GM18498 (cell line): ENCODE data around the gene KPTN.

Experiments used
- ATAC-seq: cut with Tn5 transposase; IDR thresholded peaks from one replicate; pipeline ENCODE4 v1.9.1; 2021; ENCODE audit warnings: mild to moderate bottlenecking, moderate library complexity; ENCODE audit not compliant: unreplicated experiment

The KPTN gene

DNA sequence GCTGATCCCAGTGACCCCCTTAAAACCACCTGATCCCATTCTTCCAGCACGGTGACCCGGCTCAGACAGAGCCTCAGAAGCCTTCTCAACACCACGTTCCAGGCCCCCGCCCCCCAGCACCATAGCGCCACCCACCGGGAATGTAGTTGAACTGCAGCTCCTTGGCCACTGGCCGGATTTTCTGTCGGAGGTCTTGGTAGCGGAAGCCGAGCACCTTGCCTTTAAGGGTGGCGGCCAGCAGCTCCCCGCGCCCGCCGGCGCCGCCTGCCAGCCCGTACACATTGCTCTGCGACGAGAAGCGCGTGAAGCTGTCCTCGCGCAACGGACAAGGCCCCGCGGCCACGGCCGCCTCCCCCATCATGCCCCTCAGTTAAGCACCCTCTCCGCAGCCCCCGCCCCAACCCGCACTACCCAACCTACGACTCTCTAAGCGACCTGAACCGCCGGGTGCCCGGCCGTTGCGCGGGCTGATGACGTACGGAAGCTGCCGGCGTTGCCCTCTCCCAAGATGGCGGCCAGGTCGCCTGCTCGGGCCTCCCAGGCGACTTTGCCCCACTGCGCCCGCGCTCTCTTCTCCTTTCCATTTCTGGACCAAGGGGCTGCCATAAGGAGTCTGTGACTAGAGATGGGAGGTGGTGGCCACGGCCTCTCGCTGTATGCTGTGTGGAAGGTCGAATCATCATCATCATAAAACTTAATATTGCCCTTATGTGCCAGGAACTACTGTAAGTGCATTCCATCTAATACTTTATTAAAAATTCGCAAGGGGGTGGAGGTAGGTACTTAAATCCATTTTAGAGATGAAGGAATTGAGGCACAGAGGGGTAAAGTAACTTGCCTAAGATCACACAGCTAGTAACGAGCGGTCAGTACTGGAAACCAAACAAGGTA, at the start of gene KPTN:
TSS of gene KPTN (minus strand) at position 420 of the 891 bp plus-strand sequence. CDS start at position 361, 59 bp downstream.
- ATAC-seq = peak; percentile 73

DNA sequence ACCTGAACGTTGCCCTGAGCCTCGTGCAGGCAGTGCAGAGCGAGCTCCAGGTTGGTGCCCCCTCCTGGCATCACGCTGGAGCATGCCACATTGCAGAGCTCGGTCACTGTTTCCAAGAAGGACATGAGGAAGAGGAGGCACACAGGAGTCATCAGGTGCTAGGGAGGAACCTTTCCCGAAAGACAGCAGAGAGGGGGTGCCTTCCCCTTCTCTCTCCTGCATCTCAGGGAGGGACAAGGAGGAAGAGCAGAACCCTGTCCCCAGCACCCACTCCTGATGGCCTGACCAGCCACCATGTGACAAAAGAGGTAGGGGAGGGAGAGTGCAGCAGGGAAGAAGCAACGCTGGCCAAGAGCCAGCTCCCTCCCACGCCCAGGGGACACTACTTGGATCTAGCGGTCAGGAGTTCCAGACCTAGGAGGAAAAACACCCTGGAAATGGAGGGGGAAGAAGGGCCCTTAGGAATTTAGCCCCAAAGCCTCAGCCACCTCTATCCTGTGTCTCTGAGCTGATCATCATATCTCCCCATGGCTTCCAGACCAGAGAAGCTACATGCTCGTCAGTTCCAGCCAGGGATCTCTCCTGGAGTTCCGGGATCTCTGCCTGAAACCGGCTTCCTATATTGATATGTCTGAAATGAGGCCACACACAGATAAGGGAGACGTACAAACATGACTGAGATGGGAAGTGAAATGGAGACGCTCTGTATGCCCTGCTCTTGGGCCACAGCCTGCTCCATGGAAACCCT, 47.8 kb upstream of the KPTN start:
- ATAC-seq = no peak

DNA sequence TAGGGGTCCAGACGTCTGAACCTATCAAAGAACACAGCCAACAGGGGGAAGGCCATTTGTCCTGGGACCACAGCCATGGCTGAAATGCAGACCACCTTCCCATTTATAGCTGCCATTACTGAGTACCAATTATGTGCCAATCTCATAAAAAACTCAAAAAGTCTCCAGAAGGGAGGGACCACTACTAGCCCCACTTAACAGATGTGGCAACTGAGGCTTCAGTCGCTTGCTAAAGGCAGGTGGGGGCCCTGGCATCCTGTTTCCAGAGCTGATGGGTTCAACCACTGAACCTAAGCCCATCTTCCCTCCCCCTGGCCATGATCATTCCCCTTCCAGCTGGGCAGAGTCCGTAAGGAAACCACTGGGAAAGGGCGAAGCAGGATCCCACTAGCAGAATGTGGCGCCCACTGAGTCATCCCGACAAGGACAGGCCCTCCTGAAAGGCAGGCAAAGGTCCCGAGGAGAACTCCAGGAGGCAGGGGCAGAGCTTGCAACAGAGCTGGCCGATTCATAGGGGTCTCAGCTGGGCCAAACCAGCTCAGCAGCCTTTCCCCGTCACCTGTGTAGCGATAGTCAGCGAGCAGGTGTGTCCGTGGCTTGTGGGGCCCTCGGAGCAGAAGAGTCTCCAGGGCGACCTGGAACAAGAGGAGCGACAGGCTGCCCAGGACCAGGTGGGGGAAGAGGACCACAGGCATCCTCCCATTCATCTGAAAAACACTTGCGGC, 45.2 kb upstream of the KPTN start:
- ATAC-seq = no peak

DNA sequence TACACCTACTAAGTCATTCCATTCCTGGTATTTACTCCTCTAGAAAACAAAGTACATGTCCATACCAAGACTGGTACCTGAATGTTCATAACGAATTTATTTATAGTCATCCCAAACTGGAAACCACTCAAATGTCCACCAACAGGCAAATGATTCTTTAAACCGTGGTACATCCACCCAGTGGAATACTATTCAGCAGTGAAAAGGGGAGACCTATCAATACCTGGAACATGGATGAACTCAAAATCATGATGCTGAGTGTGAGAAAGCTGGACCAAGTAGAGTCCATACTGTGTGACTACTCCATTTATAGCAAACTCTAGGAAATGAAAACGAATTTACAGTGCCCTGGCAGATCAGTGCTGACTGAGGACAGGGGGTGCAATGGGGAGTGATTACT, 42.8 kb upstream of the KPTN start:
- no peak for ATAC-seq

DNA sequence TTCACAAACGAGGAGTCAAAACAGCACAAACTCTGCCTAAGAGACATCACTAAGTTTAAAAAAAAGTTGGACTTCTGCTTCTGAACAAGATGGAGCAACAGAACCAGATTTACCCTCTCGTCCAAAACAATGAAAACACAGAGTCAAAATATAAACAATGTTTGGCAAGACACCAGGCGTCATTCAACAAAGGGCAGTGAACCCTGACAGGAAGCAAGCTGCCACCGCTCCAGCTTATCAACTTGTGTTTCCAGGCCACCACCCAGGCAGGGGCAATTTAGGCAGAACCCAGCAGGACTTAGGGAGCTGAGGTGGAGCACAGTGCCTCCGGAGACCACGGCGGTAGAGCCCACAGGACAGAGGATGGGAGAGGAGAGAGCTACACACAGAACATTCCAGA, 39.5 kb upstream of the KPTN start:
- ATAC-seq = no peak

DNA sequence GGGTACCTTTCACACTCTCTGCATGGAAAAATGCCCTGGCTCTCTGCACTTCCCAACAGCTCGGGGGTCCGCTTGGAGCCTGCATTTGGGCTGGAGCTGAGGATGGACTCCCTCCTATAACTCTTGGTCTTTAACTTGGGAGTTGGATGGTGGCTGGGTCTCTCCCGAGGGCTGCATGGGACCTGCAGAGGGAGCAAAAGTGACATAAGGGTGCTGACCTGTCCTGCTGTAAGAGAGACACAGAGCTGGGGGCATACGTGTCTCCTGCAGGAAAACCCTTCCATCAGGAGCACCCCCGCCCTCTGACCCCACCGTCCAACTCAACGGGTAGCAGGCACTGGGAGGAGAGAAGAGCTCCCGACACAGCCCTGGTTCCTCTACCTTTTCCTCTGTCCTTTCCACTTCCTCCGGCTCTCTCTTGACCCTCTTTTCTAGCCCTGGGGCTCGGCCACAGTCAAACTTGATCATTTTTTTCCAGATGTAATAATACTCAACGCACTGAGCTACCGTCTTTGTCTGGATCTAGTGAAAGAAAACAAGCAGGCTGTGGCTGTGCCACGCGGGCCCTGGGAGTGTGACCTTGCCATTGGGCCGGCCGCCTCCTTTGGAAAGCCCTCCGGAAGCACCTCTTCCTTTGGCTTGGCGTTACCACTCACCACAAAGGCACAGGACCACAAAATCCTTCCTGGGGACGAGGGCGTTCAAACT, 37.6 kb upstream of the KPTN start:
- no peak for ATAC-seq

DNA sequence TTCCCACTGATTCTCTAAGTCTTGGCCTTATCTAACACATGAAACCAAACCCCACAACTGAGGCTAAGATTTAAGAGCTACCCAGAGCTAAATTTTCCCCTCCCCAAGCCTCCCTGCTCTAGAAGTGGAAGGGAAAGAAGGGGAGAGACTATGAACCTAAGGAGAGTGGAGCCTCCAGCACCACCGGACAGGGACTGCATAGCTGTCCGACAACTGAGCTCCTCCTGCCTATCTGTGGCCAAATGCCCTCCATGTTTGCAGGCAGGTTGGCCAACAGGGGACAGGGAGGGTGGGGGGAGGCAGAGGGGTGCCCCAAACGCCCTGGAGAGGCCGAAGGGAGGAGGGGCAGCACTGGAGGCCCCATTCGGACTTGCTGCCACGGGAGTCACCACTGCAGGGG, 36.8 kb upstream of the KPTN start:
- no peak for ATAC-seq

DNA sequence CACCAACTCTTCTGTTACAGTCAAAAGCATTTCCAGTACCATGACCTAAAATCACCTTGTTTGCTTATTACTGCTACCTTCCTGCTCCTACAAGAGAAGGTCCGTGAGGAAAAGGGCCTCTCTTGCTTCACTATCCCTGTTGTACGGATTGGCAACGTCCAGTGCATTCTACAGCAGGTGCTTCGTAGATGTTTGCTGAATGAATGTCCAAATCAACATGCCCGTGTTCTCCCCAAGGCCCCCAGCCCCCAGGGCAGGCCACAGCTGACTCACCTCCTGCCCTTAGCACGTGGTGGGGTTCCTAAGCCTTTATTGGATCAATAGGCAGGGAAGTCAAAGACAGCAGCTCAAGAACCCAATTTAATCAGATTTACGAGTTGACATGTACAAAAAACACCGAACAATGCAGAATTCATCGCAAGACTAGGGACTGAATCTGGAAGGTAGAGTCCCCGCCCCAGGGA, 36.4 kb upstream of the KPTN start:
- ATAC-seq = no peak

DNA sequence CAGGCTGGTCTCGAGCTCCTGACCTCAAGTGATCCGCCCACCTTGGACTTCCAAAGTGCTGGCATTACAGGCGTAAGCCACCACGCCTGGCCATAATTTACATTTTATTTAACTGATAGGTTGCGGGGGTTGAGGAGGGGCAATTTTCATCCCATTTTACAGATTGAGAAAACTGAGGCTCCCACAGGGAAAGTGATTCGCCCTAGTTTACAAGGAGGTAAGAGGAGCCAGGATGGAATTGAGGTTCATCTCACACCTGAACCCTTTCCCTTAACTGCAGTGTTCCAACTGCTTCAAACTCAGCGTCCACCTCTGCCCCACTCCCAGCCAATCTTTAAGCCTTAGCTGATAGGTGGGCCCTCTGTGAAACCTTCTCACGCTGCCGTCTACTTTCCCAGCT, 34.8 kb upstream of the KPTN start:
- ATAC-seq = no peak

DNA sequence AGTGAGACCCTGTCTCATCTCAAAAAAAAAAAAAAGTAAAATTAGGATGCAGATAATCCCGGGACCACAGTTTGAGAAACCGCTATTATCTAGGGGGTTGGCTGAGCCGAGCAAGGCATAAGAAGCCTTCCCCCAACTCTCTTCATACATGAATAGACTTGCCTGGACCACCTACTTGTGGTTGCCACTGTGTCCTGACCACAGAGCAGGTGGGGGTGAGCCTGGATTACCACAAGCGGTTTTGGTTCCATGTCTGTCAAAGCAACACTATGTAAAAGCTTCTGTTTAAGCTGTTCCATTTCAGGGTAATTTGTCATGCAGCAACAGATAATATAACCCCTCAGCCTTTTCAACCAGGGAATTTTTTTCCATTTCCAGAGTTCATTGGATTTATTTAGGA, 34.1 kb upstream of the KPTN start:
- peak; percentile 24 for ATAC-seq

DNA sequence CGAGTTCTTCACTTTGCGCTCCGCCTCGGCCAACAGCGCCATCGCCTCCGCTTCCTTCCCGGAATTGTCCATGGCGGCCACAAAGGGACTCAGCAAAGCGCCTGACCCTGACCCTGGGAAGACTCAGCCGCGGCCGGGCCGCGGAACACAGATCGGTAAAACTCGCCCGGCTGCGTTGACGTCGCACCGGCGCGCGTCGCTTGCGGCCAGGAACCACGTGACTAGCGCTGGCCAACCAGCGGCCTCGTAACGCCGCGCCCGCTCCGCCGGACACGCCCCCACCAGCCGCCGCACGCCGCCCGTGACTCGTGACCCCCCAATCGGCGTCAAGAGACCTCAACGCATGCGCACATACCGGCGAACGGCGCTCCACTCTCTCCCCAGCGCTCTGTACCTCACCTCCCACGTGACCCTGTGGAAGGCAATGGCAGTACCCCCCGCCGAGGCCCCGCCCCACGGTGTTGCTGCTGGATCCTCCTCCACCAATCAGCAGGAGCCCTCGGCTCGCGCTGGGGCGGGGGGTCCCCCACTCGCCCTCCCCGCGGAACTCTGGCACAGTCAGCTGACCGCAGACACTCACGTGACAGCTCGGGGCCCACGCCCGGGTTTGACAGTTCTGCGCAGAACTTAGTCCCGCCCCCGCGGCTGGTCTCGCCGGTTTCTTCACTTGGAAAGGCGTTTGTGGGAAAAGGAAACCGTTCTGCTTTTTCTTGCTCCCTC, 31.0 kb upstream of the KPTN start, which contains the start of gene NAPA:
TSS of gene NAPA (minus strand) at position 195 of the 720 bp plus-strand sequence. CDS start at position 72, 123 bp downstream.
- peak; percentile 83 for ATAC-seq

DNA sequence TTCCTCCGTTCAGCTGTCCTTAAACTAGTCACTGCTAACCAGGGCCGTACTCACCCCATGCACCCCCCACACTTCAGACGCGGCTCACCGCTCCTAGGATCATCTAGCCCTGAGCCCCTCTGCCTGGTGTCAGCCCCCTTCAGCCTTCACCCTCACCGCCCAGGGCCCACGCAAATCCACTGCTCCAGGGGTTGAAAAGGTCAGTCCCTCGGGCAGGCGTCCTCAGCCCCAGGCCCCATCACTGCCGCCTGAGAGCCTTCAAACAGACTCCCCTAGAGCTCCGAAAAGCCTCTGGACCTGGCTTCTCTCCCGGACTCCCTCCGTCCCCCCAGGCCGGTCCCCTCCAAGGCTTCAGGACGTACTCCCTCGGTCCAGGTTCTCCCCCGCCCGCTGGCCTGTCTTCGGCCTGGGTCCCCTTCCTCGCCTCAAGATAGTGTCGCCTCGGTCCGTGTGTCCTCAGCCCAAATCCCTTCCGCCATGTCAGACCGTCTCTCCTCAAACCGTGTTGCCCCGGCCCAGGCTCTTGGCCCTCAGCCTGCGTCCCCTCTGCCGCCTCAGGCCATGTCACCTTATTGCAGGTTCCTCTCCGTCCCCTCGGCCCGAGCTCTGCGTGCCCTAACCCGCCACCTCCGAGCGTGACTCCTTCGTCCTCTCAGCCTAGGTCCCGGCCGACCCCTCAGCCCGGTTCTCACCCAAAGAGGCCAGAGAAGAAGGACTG, 30.3 kb upstream of the KPTN start:
- peak; percentile 7 for ATAC-seq

DNA sequence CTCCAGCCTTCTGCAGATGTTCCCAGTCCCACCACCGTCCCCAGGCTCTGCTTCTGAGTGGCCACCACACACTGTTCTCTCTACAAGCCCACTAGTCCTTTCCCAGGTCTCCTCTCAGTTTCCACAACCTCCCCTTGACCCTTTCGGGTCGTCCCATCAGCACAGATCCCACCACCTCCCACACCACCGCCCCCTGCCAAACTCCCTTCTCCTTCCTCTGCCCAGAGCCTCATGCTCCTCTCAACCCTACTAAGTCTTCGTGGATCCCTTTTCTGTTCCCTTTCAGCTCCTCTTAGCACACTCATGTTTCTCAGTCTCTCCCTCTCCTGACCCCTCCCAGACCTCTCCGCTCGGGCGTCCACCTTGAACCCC, 28.9 kb upstream of the KPTN start:
- ATAC-seq = no peak

DNA sequence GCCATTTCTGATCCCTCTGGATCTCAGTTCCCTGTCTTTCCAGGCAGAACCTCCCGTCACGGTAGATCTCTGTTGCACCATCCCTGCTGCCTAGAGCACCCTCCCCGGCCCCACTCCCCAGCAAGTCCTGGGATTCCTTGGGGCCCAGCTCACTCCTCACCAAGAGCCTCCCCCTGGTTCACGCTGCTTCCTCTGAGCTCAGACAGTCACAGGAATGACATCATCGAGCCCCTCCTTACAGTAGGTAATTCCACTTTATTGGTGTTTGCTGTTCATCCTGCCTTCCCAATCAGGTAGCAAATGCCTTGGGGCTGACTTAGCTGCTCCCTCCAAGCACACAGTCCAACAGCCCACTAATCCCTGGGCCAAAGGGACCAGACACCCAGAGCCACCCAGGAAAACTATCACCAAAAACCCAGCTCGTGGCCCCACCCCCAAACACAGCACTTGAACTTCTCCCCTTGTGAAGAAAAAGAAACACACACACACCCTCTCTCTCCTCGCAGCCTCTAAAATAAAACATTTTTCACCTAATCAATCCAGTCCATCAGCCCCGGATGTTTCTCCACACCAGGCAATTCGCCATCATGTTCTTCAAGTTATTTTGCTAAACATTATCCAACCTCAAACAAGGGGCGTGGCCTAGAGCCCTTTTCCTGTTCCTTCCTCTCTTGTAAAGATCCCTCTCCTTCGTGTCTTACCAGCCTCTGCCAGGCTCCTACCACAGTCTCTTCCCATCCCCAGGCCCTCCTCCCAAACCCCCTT, 28.3 kb upstream of the KPTN start:
- ATAC-seq = no peak

DNA sequence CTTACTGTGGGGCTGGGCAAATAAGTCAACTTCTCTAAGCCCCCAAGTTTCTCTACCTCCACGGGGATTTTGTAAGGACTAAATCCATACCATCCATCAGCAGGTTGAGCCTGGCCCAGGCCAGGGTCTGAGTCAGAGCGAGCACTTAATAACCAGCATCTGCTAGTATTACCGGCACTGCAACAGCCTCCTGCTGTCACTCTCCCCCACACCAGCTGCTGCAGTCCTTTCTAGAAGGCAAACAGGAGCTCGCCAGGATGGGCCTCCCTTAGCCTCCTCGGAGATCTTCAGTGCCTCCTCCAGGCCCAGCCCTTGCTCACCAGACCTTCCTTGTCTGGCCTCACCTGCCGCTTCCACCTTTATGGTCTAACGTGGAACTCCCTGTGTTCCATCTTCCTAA, 27.7 kb upstream of the KPTN start:
- ATAC-seq = no peak

DNA sequence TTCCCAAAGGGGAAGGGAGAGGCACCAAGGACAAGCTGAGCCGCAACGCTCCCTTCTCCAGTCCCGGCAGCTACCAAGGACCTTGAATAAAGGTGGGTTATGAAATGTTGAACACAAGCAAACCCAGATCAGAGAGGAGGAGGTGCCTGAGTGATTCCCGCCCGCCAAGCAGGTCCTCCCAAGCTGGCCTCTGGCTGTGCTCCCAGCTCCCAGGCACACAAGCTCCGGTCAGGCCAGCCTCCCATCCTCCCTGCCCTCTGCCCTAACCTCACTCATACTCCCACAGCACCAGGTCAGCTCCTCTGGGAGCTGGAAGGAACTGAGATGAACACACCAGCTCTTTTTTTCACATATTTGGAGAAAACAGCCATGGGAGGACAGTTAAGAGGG, 27.1 kb upstream of the KPTN start:
- ATAC-seq = no peak

DNA sequence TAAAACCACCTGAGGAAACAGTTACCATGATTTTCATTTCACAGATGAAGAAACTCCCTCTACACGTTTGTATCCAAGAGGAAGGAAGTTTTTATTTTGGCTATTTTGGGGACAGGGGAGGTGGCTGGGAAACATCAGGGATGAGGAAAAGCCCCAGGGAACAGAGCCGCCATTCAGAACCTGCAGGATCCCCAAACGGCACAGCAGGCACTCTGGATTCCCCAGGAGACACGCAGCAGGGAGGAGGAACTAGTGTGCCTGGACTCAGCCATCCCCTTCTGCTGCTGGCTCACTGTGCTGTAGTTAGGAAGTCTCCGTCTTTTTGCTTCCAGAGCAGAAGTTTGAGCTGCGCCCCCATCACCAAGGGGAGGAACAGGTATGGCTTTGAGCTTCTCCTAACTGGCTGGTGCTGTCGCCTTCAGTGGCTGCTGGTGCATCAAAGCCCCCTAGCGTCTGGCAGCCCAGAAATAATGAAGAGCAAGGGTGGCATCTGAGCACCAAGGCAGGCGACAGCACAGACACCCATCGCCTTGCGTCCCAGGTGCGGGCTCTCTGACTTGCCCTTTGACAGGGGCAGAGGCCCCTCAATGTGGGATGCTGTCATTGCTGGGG, 26.6 kb upstream of the KPTN start:
- no peak for ATAC-seq

DNA sequence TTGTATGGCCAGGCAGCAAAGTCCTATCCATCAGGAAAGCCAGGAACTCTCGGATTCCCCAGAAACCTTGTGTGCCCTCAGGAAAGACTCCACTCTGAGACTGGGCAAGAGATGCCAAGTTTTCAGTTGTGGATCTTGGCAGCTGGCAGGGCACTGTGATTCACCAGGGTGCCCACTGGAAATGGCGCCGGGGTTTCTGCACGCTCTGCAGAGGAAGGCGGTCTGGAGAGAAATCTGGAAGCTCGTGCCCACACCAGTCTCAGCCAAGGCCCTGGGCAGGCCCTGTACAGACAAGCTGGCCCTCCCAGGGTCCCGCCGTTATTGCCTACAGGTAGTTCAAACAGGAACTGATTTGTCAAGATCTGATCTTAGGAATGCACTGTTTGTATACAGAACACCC, 26.0 kb upstream of the KPTN start:
- ATAC-seq = no peak
